Astrocyte (in vitro differentiated cells and primary cell): ENCODE measurements around the gene SEC63.

Experiments
- EZH2 ChIP-seq: IDR thresholded peaks from 2 replicates; pipeline ENCODE4 v1.6.1; 2012; ENCODE audit warnings: mild to moderate bottlenecking, low read length, inconsistent platforms; ENCODE audit not compliant: insufficient read depth
- TF ChIP-seq, protein P1 (sequence below): IDR thresholded peaks from 2 replicates; pipeline ENCODE4 v1.5.1; 2011; ENCODE audit warnings: low read depth, mild to moderate bottlenecking, inconsistent platforms, low read length, moderate library complexity; ENCODE audit not compliant: insufficient read depth

DNA sequence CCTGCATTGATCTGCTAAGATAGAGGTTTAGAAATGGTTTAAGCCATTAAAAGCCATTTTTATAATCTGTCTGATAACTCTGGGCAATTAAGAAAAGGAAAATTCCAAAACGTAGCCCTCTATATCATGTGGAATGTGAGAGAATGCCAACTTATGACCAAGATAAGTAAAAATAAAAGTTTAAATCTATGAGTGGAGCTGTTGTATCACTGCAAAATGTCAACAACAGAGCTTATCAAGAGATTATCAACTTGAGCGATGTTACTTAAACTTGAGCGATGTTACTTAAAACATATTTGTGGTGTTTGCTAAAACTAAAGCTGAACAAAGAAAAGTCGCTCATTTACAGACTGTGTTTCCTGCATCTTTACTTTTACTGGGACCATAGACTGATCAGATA lies 87.0 kb downstream of the SEC63 start:
- TF ChIP-seq, protein P1, sequence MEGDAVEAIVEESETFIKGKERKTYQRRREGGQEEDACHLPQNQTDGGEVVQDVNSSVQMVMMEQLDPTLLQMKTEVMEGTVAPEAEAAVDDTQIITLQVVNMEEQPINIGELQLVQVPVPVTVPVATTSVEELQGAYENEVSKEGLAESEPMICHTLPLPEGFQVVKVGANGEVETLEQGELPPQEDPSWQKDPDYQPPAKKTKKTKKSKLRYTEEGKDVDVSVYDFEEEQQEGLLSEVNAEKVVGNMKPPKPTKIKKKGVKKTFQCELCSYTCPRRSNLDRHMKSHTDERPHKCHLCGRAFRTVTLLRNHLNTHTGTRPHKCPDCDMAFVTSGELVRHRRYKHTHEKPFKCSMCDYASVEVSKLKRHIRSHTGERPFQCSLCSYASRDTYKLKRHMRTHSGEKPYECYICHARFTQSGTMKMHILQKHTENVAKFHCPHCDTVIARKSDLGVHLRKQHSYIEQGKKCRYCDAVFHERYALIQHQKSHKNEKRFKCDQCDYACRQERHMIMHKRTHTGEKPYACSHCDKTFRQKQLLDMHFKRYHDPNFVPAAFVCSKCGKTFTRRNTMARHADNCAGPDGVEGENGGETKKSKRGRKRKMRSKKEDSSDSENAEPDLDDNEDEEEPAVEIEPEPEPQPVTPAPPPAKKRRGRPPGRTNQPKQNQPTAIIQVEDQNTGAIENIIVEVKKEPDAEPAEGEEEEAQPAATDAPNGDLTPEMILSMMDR: no peak
- no peak for TF ChIP-seq EZH2
